Measurements from ENCODE around the gene MAP10.

DNA sequence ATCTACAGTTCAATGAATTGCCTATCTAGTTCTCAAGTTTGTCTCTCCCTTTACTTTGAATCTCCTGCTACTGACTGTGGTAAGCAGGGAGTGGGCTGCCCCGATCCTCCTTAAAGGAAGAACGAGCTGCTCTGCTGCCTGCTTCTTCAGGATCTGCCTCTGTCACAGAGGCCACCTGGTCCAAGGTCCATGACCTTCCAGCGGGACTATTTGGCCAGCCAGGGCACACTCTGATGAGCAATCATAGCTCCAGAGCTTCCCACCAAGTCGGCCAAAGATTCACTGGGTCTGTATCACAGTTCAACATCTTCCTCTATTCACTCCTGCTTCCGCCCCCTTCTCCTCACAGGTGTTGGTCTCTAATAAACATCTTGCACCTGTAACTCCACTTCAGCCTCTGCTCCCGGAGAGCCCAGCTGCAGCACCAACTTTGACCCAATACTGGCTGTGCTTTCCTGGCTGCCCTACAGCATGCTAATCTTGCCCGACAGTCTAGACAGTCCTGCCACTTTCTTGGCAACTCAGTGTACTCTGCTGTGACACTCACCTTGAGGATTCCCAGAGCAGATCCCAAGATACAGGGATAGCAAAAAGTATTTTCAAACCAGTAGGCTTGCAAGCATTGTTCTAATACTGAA is 16.9 kb upstream of the MAP10 start:
- no peak for TF ChIP-seq TAF1 (IDR thresholded peaks at IDR 0.05; ENCODE audit: borderline replicate concordance, insufficient read depth, low read length)
- TF ChIP-seq, protein P1, sequence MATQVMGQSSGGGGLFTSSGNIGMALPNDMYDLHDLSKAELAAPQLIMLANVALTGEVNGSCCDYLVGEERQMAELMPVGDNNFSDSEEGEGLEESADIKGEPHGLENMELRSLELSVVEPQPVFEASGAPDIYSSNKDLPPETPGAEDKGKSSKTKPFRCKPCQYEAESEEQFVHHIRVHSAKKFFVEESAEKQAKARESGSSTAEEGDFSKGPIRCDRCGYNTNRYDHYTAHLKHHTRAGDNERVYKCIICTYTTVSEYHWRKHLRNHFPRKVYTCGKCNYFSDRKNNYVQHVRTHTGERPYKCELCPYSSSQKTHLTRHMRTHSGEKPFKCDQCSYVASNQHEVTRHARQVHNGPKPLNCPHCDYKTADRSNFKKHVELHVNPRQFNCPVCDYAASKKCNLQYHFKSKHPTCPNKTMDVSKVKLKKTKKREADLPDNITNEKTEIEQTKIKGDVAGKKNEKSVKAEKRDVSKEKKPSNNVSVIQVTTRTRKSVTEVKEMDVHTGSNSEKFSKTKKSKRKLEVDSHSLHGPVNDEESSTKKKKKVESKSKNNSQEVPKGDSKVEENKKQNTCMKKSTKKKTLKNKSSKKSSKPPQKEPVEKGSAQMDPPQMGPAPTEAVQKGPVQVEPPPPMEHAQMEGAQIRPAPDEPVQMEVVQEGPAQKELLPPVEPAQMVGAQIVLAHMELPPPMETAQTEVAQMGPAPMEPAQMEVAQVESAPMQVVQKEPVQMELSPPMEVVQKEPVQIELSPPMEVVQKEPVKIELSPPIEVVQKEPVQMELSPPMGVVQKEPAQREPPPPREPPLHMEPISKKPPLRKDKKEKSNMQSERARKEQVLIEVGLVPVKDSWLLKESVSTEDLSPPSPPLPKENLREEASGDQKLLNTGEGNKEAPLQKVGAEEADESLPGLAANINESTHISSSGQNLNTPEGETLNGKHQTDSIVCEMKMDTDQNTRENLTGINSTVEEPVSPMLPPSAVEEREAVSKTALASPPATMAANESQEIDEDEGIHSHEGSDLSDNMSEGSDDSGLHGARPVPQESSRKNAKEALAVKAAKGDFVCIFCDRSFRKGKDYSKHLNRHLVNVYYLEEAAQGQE (IDR thresholded peaks at IDR 0.05; ENCODE audit: insufficient read depth in 1 of 2, low read depth in 2 of 2, low read length in 2 of 2), result no peak

All from PFSK-1 (cell line).